GM18868 (cell line): ENCODE results near the gene WFDC6.
"Not testable (repeated sequence)": the region's sequence is repeated elsewhere in the genome, so short reads cannot be mapped to it uniquely, and the experiment has no call there.

Experiments
- ATAC-seq: cut with Tn5 transposase; IDR thresholded peaks from one replicate; pipeline ENCODE4 v1.9.1; 2021; ENCODE audit warnings: mild to moderate bottlenecking, moderate library complexity; ENCODE audit not compliant: unreplicated experiment

WFDC6 gene

DNA sequence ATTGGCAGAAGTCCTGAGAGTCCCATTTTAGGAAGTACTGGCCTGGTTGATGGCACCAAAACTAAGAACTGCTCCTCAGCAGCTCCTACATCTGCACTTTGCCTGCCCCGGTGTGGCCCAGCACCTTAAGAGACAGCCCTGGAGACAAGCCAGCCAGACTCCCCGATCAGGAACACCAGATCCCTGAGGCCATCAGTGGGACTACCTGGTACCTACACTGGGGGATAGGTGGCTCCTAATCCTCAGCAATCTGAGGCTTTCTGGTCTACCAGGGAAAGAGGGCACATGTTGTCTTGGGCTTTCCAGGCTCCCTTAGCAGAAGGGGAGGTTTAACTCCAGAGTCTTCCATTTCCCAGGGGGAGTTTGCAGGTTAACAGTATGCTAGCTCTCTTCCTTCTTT lies at the start of gene WFDC6:
Gene WFDC6, minus strand, starts transcription at position 101 of the 400 bp plus-strand sequence. Its CDS starts 75 bp downstream, at position 26.
- ATAC-seq = no peak

DNA sequence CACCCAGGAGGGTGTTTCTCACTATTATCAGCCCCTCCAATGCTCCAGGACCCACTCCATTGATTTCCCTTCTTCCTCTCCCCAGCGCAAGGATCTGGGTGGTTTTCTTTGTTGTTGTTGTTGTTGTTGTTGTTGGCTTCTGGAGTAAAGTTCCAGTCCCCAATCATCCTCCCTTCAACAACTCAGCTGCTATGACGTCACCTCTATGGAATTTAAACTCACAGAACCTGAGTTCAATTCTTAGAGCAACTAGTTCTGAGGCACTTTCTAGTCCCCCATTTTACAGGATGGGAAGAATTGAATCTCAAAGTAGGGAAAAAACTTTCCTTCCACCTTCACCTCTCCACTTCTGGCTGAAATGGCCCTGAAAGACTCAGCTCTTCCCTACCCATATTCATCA lies 49.5 kb upstream of the WFDC6 start:
- no peak for ATAC-seq

- not testable (repeated sequence) for ATAC-seq
Measured at GRCh38 chr20:45585986-45586385, 46.7 kb upstream of the WFDC6 start.

- ATAC-seq = not testable (repeated sequence)
Measured at GRCh38 chr20:45584294-45584693, 45.0 kb upstream of the WFDC6 start.

DNA sequence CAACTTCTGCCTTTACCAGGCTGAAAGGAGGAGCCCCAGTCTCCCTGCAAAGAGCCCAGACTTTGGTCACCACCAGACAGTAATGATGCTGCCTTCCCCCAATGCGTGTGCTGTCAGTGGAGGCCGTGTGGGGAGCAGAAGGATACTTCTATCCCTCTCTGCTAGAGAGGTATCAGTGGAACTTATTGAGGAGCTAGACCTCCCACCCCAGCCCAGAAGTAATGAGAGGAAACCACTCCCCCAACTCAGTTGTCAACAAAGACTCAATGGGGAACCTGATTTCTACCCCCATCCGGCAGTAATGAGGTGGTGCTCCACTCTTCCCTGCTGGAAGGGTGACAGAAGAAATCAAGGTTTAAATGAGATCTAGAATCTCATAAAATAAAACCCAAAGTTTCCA lies 44.2 kb upstream of the WFDC6 start:
- ATAC-seq = no peak

DNA sequence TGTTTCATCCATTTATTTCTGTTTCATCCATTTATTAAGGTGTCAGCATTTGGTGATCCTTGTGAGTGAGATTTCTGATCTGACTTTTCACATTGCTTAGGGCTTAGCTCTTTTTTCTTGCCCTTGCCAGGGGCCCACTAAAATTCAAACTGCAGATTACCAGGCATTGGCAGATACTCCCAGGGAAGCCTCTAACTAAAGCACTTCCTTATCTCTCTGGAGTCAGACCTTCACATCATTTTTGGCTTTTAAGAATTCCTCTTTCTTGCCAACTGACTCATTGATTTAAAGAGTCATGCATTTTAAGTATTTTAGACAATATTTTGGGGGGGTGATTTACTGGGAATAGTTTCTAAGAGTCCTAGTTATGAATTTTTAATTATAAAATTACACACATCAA lies 42.4 kb upstream of the WFDC6 start:
- ATAC-seq = no peak

DNA sequence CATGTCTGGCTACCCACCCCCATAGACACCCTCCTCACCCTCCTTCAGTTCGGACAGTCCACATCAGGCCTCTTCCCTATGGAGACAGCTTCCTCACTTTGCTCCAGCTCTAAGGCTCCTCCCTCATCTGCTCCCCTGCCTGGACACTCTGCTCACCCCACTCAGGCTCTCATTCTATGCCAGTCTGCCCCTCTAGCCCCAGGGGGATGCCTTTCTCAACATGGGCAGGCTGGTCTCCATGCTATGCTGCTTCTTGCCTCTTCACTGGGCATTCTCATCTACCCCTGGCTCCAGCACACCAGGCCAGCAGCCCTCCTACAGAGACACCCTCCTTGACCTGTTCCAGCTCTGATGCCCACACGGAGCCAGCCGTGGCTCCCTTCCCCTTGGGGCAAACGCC lies 39.9 kb upstream of the WFDC6 start, which contains the start of gene WFDC8:
Gene WFDC8, minus strand, starts transcription at position 101 of the 400 bp plus-strand sequence. Its CDS starts 37 bp downstream, at position 64.
- ATAC-seq = no peak

GRCh38 chr20:45578231-45578630 lies 38.9 kb upstream of the WFDC6 start:
- ATAC-seq = no peak

GRCh38 chr20:45576995-45577394 lies 37.7 kb upstream of the WFDC6 start:
- no peak for ATAC-seq

DNA sequence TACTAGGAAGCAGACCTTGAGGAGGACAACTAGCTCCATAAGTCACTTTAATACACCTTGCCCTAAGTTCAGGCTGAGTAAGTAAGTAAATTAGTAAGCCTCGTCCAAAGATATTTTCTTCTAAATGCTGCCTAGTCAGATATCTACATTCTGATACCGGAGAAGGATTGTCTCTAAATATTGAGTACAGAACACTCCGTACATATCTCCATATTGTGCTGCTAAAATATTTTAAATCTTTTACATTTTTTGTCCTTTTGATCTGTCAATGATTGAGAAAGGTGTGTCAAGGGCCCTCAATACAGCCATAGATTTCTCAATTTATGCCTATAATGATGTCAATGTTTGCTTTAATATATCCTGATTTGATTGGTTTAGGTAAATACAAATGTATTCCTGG lies 36.6 kb upstream of the WFDC6 start:
- no peak for ATAC-seq

GRCh38 chr20:45569650-45570049 lies 30.4 kb upstream of the WFDC6 start:
- not testable (repeated sequence) for ATAC-seq

- no peak for ATAC-seq
Measured at GRCh38 chr20:45564760-45565276, 25.5 kb upstream of the WFDC6 start.

DNA sequence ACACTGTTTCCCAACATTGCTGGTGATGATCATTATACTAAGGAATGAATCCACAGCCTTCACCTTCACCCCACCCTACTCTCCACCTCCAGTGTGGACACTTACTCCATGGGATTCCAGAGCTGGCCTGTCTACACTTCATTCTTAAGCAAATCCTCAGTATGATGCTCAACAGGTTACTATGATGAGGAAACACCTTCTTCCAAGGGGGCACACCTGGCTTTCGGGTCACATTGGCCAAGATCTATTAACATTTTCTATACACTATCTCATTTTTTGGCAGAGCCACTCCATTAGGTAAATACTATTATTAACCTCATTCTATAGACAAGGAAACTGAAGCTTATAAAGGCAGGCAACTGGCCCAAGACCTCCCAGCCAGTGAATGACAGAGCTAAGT lies 15.9 kb upstream of the WFDC6 start:
- no peak for ATAC-seq

DNA sequence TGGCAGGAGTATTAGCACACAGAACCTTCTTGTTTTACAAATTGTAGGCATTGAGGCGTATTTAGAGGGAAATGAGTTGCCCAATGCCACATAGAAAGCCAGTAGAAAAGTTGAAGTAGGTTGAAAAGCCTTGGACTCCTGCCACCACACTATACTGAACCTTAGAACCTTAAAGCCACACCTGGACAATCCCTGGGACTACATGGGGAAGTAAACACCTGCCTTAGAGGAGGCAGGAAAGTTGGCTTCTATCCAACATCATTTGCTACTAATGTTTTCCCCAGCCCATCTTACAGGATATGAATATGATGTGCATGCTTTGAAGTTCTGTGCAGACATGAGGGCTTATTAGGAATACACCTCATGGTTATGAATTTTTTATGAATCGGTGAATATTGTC lies 13.2 kb upstream of the WFDC6 start:
- no peak for ATAC-seq

DNA sequence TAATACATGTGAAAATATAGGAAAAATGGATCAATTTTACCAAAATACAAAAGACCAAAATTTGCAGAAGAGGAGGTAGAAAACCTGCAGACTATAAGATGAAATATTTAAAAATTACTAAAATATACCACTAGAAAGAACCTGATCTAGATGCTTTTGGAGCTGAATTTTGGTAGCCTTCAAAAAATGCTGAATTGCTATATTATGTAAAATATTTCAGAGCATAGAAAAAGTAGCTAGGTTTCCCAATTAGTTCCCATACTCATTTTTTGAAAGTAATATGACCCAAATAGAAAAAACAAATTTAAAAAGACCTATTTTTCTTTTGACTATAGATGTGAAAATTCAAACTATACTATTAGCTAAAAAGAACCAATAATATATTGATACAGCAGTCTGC lies 11.5 kb upstream of the WFDC6 start:
- ATAC-seq = no peak

GRCh38 chr20:45548410-45548809 lies 9.1 kb upstream of the WFDC6 start:
- ATAC-seq = no peak

DNA sequence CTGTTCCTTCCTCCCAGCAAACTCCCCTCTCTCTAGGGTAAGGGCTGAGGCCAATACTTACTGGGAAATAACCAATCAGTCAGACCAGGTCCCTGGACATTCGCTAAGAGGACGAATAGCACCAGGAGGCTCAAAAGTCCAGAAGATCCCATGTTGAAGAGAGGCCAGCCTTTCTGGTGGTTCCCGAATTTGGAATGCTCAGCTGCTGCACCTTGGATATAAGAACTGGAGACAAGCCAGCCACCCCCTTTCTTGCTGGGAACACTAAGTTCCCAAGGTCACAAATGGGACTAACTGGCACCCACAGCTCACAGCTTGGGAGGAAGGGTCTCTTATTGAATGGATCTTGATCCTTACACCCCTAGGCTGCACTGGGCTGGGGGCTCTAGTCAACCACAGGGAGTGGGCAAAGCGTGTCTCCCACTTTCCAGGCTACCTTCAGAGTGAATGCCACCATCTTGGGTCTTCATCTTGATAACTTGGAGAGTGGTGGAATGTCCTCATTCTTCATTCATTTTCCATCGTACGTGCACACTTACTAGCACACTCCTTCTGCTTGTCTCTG lies 8.0 kb upstream of the WFDC6 start, which contains the start of gene EPPIN:
Gene EPPIN, minus strand, starts transcription at position 196 of the 565 bp plus-strand sequence. Its CDS starts 44 bp downstream, at position 152.
- ATAC-seq = no peak

DNA sequence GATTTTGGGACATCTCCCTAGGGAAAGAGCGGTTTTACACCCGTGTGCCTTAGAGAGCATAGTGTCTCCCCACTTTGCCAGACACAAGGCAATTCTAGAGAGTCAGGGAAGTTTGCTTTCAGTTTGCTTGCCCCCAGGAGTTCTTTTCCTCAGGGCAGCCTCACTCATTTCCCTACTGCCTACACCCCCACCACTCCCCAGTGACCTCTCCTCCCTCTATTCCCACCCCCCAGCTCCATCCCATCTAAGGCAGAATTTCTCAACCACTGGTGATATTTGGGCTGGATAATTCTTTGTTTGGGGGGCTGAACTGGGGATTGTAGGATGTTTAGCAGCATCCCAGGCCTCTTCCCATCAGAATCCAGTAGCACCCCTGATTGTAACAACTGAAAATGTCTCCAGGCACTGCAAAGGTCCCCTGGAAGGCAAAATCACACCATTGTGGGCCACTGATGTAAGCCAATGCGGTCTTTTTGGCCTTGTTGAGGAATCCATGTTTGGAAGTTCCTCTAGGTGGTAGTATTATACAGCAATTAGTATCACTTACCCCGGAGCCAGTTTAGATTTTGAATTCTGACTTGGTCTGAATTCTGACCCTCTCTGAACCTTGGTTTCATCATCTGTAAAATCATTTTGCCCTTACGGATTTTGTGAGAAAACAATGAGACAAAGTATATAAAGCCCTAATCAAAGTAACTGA lies 6.6 kb upstream of the WFDC6 start:
- no peak for ATAC-seq

- ATAC-seq = no peak
Measured at GRCh38 chr20:45545351-45545750, 6.1 kb upstream of the WFDC6 start.

GRCh38 chr20:45538209-45538799 lies 978 bp downstream of the WFDC6 start:
- no peak for ATAC-seq

DNA sequence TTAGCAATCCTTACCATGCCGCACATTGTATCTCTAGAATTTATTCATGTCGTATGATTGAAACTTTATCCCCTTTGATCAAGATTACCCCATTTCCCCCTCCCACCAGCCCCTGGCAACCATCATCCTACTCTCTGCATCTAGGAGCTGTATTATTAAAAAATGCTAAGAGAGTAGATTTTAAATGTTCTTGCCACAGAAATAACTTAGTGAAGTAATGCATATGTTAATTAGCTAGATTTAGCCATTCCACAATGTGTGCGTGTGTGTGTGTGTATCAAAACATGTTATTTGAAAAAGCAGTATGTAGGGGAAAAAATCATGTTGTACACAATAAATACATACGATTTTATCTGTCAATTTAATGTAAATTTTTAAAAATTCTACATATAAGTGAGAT lies 12.0 kb downstream of the WFDC6 start:
- ATAC-seq = no peak

GRCh38 chr20:45523821-45524220 lies 15.5 kb downstream of the WFDC6 start:
- ATAC-seq = no peak
